ENCODE results near the gene SLC38A11. TPM values are rescaled to one million over a fixed set of nuclear protein-coding genes. Genes with fewer than 3 reads are reported as not detected.

Gene SLC38A11
- total RNA-seq, 1 experiment from 2014 or later: not detected

DNA sequence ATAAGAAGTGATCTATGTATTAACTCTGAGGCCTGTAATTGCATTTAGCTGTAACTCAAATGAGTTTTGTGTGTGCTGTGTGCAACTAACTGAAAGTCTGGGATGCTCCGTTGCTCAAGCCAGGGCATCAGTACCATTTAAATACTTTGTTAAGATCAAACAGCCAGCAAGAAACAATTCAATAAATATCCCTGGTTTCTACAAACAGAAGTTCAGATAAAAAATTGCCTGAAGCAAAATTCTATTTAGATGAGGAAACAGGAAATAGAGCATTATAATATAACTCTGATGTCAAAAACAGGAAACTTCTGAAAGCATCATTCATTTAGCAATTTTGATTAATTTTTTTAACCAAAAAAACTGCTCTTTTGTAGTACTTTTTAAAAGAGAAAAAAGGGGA lies 18.9 kb upstream of the SLC38A11 start:
- ChIA-PET CTCF (no interaction called here), POLR2A (ENCODE audit: unreplicated experiment) (no interaction called here)
- Histone ChIP-seq H3K4me2 (no peak overlapping the region), H3K9me3 (ENCODE audit: insufficient read depth, low read depth) (no peaks in the 10 kb centered on the region), H4K20me1 (ENCODE audit: insufficient read depth) (no peaks in the 10 kb centered on the region), H3K4me1 (replicated peaks; ENCODE audit: insufficient read depth) (no peaks in the 10 kb centered on the region), H3K27ac (no peak overlapping the region), H3K27me3 (ENCODE audit: insufficient read depth, low read depth) (no peaks in the 10 kb centered on the region), H3F3A (ENCODE audit: insufficient read depth, low read depth) (no peaks in the 10 kb centered on the region), H3K79me2 (ENCODE audit: low read depth) (no peaks in the 10 kb centered on the region), H2AFZ (no peak overlapping the region), H3K36me3 (ENCODE audit: low read depth) (no peaks in the 10 kb centered on the region), H3K9me2 (ENCODE audit: insufficient read depth) (no peaks in the 10 kb centered on the region), H3K4me3 (no peak overlapping the region)
- intact Hi-C loops (cut with micrococcal nuclease; ENCODE audit: unreplicated experiment): no loop called here
- no TSS peak for BruUV-seq (replicated peaks)
- TF ChIP-seq, protein P1, sequence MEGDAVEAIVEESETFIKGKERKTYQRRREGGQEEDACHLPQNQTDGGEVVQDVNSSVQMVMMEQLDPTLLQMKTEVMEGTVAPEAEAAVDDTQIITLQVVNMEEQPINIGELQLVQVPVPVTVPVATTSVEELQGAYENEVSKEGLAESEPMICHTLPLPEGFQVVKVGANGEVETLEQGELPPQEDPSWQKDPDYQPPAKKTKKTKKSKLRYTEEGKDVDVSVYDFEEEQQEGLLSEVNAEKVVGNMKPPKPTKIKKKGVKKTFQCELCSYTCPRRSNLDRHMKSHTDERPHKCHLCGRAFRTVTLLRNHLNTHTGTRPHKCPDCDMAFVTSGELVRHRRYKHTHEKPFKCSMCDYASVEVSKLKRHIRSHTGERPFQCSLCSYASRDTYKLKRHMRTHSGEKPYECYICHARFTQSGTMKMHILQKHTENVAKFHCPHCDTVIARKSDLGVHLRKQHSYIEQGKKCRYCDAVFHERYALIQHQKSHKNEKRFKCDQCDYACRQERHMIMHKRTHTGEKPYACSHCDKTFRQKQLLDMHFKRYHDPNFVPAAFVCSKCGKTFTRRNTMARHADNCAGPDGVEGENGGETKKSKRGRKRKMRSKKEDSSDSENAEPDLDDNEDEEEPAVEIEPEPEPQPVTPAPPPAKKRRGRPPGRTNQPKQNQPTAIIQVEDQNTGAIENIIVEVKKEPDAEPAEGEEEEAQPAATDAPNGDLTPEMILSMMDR (conservative IDR thresholded peaks at IDR 0.05): no peak
- no peak for TF ChIP-seq EZH2 (IDR thresholded peaks at IDR 0.05; ENCODE audit: low read depth)
- peak in 1 of 2 experiments; percentile 35 for DNase-seq

DNA sequence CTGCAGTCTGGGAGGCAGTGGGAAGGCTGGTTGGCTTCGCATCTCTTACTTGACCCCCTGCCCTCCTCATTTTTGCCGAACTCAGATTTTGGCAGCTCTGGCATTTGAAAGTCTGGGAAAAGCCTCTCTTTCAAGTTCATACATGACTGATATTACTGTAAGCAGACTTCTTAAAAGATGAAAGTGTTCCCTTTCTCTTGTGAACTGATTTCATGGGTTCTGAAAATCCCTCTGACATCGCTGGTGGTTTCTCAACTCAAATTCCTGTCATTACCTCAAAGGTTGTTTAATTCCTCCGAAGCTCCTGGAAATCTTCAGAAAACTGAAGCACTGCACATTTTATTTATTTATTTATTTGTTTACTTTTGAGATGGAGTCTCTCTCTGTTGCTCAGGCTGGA lies 16.9 kb upstream of the SLC38A11 start:
- Histone ChIP-seq H3K9me3 (ENCODE audit: insufficient read depth, low read depth) (no peaks in the 10 kb centered on the region), H3K27ac (no peak overlapping the region), H3K79me2 (ENCODE audit: low read depth) (no peaks in the 10 kb centered on the region), H4K20me1 (ENCODE audit: insufficient read depth) (no peaks in the 10 kb centered on the region), H3K9me2 (ENCODE audit: insufficient read depth) (no peaks in the 10 kb centered on the region), H2AFZ (no peak overlapping the region), H3K27me3 (ENCODE audit: insufficient read depth, low read depth) (no peaks in the 10 kb centered on the region), H3K36me3 (ENCODE audit: low read depth) (no peaks in the 10 kb centered on the region), H3F3A (ENCODE audit: insufficient read depth, low read depth) (no peaks in the 10 kb centered on the region), H3K4me2 (no peak overlapping the region), H3K4me1 (replicated peaks; ENCODE audit: insufficient read depth) (no peaks in the 10 kb centered on the region), H3K4me3 (no peak overlapping the region)
- intact Hi-C loops (cut with micrococcal nuclease; ENCODE audit: unreplicated experiment): no loop called here
- POLR2A ChIA-PET (ENCODE audit: unreplicated experiment): no interaction called here
- no peak for DNase-seq
- CTCF ChIA-PET: no interaction called here
- no TSS peak for BruUV-seq (replicated peaks)
- TF ChIP-seq, protein P1 (conservative IDR thresholded peaks at IDR 0.05): no peak
- TF ChIP-seq EZH2 (IDR thresholded peaks at IDR 0.05; ENCODE audit: low read depth): no peak

DNA sequence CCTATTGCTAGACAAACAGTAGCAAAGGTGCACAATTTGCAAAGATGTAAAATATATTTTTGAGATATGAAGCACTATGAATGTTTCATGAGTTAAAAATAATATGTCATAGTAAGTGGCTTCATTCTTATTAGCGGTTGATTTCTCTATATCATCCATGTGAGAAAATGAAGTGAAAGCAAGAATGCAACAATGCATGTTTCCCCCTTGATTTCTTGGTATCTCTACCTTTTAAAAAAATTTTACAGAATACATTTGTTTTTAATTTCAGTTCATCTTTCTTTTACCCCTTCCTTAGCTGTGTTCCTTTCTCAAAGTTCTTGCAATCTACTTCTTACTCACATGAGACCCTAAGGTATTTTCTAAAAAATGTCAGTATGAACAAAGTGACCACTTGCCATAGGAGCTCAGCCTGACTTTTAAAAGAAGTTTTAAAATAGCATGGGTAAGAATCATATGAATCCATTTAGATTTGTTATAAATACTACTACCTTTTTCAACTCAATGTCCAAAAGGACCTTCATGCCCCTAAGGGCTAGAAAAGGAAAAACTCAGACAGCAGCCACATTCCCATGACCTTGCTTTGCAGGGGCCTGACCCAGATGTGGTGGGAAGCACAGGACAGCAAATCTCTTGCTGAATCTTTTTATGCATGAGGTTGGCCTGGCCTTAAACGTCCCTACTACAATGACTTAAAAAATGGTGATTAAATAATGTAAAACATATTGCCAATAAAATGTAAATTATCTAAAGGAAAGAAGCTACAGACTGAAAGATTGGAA lies 14.8 kb upstream of the SLC38A11 start:
- no peak for DNase-seq
- POLR2A ChIA-PET (ENCODE audit: unreplicated experiment): no interaction called here
- no peak overlapping the region for H3K4me3 ChIP-seq
- BruUV-seq (replicated peaks): no TSS peak
- TF ChIP-seq, protein P1 (conservative IDR thresholded peaks at IDR 0.05): no peak
- TF ChIP-seq EZH2 (IDR thresholded peaks at IDR 0.05; ENCODE audit: low read depth): no peak
- H3K9me3 ChIP-seq (ENCODE audit: insufficient read depth, low read depth): no peaks in the 10 kb centered on the region
- no peaks in the 10 kb centered on the region for H3K9me2 ChIP-seq (ENCODE audit: insufficient read depth)
- H3K27ac ChIP-seq: no peak overlapping the region
- intact Hi-C loops (cut with micrococcal nuclease; ENCODE audit: unreplicated experiment): no loop called here
- H2AFZ ChIP-seq: no peak overlapping the region
- no peaks in the 10 kb centered on the region for H3K36me3 ChIP-seq (ENCODE audit: low read depth)
- H4K20me1 ChIP-seq (ENCODE audit: insufficient read depth): no peaks in the 10 kb centered on the region
- H3K79me2 ChIP-seq (ENCODE audit: low read depth): no peaks in the 10 kb centered on the region
- CTCF ChIA-PET: no interaction called here
- H3K4me2 ChIP-seq: no peak overlapping the region
- H3K4me1 ChIP-seq (replicated peaks; ENCODE audit: insufficient read depth): no peaks in the 10 kb centered on the region
- no peaks in the 10 kb centered on the region for H3K27me3 ChIP-seq (ENCODE audit: insufficient read depth, low read depth)
- H3F3A ChIP-seq (ENCODE audit: insufficient read depth, low read depth): no peaks in the 10 kb centered on the region

All from PC-9 (cell line).